Spleen (tissue), 7 donors: ENCODE data around the gene GPR141.

Experiments used
- CTCF ChIP-seq, 11 experiments: fragments of 200-600 bp in 7 of 11; fragments of 450-650 bp in 4 of 11; sonication (generic) in 4 of 11; IDR thresholded peaks in 8 of 11; conservative IDR thresholded peaks in 3 of 11; 1 replicate in 7 of 11; 2 replicates in 4 of 11; pipeline versions ENCODE4 v1.4.0 to v1.8.0; 2016 to 2021; ENCODE audit warnings: antibody characterized with exemption in 11 of 11, inconsistent platforms in 4 of 11, mild to moderate bottlenecking in 1 of 11
- POLR2A ChIP-seq, 3 donors: fragments of 450-650 bp; IDR thresholded peaks; one replicate each; pipeline ENCODE4 v1.5.1; 2017; ENCODE audit warnings: antibody characterized with exemption in 3 of 3, mild to moderate bottlenecking in 1 of 3
- donor health status: DM: no; HTN: no; CAD: no; lungs with moderate emphysema.
- donor health status: DM: no; HTN: no; CAD: no.
- donor health status: DM: no; HTN: no; CAD: no.

- TF ChIP-seq CTCF (IDR thresholded peaks at IDR 0.05 in 8 of 11, conservative IDR thresholded peaks at IDR 0.05 in 3 of 11): no peak
- TF ChIP-seq POLR2A (IDR thresholded peaks at IDR 0.05): no peak
Measured at GRCh38 chr7:37769291-37769690, 85.7 kb downstream of the GPR141 start.
